ENCODE measurements around the gene CTDSPL2.

GRCh38 chr15:44573386-44573785 is 146.0 kb downstream of the CTDSPL2 start:
- TF ChIP-seq TAF1 (IDR thresholded peaks at IDR 0.05; ENCODE audit: low read depth, low read length), result no peak
- TF ChIP-seq POLR2A (IDR thresholded peaks at IDR 0.05; ENCODE audit: low read depth, low read length), result no peak
- TF ChIP-seq POLR2AphosphoS5 (IDR thresholded peaks at IDR 0.05; ENCODE audit: low read depth, low read length), result no peak
- no peak for TF ChIP-seq SPI1 (IDR thresholded peaks at IDR 0.05; ENCODE audit: low read depth, low read length)

Measured in GM12891 (cell line).